Mesothelial cell of epicardium (in vitro differentiated cells): ENCODE data around the gene PSMC3IP. TPM values are rescaled to one million over a fixed set of nuclear protein-coding genes. Genes with fewer than 3 reads are reported as not detected.
"Not testable (repeated sequence)": the region's sequence is repeated elsewhere in the genome, so short reads cannot be mapped to it uniquely, and the experiment has no call there.

ENCODE experiments used
- DNase-seq, 2 experiments: peaks; one replicate each; pipeline ENCODE4 v3.0.0; 2021; ENCODE audit warnings: low spot score in 2 of 2; ENCODE audit not compliant: unreplicated experiment in 2 of 2
- H3K27ac Mint-ChIP-seq: 2 replicates; pipeline ENCODE4 v1.8.0; 2021; ENCODE audit warnings: mixed read lengths
- H3K27me3 Mint-ChIP-seq: 2 replicates; pipeline ENCODE4 v1.8.0; 2021; ENCODE audit warnings: low read depth, mixed read lengths
- H3K36me3 Mint-ChIP-seq: 2 replicates; pipeline ENCODE4 v1.8.0; 2021; ENCODE audit warnings: mixed read lengths
- H3K4me1 Mint-ChIP-seq: 2 replicates; pipeline ENCODE4 v1.8.0; 2021; ENCODE audit warnings: mixed read lengths
- H3K4me3 Mint-ChIP-seq: 2 replicates; pipeline ENCODE4 v1.8.0; 2021; ENCODE audit warnings: mild to moderate bottlenecking, moderate library complexity, mixed read lengths
- H3K9me3 Mint-ChIP-seq: 2 replicates; pipeline ENCODE4 v1.8.0; 2021; ENCODE audit warnings: mixed read lengths
- total RNA-seq: library from RNA; stranded (reverse); gene quantifications from 3 replicates; pipeline ENCODE4 v1.2.1, GENCODE V29; 2021
- TF ChIP-seq, protein P1 (sequence below): fragments of 200-600 bp; sonication (generic); IDR thresholded peaks from one replicate; pipeline ENCODE4 v1.5.0; 2021; ENCODE audit warnings: antibody characterized with exemption; ENCODE audit not compliant: unreplicated experiment

PSMC3IP gene
- total RNA-seq, 1 donor from 2014 or later: 9.8 TPM

DNA sequence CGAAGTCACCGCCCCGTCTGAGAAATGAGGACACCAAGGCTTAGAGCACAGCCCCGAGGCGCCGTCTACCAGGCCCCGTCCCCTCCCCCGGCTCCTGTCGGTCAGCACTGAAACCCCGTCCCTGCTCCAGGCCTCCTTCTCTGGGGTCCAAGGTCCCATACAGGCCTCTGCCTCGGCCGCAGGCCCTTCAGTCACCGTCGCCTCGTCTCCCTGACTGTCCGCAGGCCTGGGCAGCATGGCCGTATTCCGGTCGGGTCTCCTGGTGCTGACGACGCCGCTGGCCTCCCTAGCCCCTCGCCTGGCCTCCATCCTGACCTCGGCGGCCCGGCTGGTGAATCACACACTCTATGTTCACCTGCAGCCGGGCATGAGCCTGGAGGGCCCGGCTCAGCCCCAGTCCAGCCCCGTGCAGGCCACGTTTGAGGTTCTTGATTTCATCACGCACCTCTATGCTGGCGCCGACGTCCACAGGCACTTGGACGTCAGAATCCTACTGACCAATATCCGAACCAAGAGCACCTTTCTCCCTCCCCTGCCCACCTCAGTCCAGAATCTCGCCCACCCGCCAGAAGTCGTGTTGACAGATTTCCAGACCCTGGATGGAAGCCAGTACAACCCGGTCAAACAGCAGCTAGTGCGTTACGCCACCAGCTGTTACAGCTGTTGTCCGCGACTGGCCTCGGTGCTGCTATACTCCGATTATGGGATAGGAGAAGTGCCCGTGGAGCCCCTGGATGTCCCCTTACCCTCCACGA lies 15.0 kb downstream of the PSMC3IP start:
- TF ChIP-seq, protein P1, sequence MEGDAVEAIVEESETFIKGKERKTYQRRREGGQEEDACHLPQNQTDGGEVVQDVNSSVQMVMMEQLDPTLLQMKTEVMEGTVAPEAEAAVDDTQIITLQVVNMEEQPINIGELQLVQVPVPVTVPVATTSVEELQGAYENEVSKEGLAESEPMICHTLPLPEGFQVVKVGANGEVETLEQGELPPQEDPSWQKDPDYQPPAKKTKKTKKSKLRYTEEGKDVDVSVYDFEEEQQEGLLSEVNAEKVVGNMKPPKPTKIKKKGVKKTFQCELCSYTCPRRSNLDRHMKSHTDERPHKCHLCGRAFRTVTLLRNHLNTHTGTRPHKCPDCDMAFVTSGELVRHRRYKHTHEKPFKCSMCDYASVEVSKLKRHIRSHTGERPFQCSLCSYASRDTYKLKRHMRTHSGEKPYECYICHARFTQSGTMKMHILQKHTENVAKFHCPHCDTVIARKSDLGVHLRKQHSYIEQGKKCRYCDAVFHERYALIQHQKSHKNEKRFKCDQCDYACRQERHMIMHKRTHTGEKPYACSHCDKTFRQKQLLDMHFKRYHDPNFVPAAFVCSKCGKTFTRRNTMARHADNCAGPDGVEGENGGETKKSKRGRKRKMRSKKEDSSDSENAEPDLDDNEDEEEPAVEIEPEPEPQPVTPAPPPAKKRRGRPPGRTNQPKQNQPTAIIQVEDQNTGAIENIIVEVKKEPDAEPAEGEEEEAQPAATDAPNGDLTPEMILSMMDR: no peak
- peaks cover 30% of the 10 kb centered on the region for H3K4me1 Mint-ChIP-seq
- no peaks in the 10 kb centered on the region for H3K27me3 Mint-ChIP-seq
- H3K4me3 Mint-ChIP-seq: peak overlapping the region; percentile 87
- peak overlapping the region; percentile 97 for H3K27ac Mint-ChIP-seq
- no peaks in the 10 kb centered on the region for H3K9me3 Mint-ChIP-seq
- H3K36me3 Mint-ChIP-seq: no peaks in the 10 kb centered on the region
- DNase-seq: no peak

DNA sequence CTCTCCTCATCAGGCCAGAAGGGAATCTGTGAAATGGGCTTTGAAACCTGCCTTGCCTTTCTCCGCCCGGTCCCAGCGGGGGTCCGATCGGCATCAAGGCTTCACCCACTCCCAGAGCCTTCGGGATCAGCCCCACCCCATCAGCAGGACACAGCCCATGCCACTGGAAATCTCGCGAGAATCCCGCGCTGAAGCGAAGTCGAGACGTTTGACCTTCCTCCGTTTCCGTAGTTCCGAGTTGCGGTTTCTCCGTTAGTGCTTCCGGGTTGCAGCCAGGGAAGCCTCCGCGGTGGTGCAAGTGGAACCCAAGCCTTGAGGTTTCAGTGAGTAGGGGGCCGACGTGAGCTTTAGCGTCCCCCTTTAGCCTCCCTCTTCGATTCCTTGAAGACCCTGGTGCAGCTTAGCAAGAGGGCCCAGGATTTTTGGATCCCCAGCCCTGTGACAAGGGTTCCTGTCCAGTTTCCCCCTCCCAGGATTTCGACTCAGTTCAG lies 15.6 kb downstream of the PSMC3IP start, which contains the start of gene COASY:
Gene COASY (plus strand): TSS at position 252 of the 491 bp plus-strand sequence. CDS start 475 bp downstream, outside the sequence.
- Mint-ChIP-seq H3K9me3 (no peaks in the 10 kb centered on the region), H3K4me1 (peaks cover 30% of the 10 kb centered on the region), H3K4me3 (peak within 1 kb of the TSS; percentile 87), H3K27me3 (no peaks in the 10 kb centered on the region), H3K27ac (peak within 1 kb of the TSS; percentile 97), H3K36me3 (no peaks in the 10 kb centered on the region)
- TF ChIP-seq, protein P1: no peak
- DNase-seq: peak; percentile 76 to 88

DNA sequence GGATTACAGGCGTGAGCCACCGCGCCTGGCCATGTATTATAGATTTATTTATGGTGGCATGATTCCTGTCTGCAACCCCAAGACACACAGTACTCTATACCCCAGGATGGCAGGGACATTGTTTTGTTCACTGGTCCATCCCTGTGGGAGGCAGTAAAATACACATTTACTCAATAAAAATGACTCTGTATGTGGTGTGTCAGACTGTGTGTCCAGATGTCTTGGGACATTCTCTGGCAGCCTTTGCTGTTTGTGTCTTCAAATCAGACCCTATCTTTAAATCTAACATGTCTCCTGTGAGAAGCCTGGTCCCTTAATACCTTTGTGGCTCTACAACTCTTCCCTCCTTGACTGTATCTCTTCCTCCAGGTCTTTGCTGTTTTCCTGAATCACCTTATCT lies 17.3 kb downstream of the PSMC3IP start:
- DNase-seq: no peak
- Mint-ChIP-seq H3K9me3 (no peaks in the 10 kb centered on the region), H3K4me3 (peak overlapping the region; percentile 60), H3K27me3 (no peaks in the 10 kb centered on the region), H3K27ac (peak overlapping the region; percentile 71), H3K36me3 (no peaks in the 10 kb centered on the region), H3K4me1 (peaks cover 31% of the 10 kb centered on the region)
- TF ChIP-seq, protein P1: no peak

DNA sequence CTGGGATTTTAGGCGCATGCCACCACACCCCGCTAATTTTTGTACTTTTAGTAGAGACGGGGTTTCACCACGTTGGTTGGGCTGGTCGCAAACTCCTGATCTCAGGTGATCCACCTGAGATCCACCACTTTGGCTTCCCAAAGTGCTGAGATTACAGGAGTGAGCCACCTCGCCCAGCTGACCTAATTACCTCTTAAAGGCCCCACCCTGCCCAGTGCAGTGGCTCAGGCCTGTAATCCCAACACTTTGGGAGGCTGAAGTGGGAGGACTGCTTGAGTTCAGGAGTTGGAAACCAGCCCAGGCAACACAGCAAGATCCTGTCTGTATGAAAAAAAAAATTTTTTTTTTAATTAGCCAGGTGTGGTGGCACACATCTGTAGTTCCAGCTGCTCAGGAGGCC lies 18.5 kb downstream of the PSMC3IP start:
- Mint-ChIP-seq H3K27ac (no peak overlapping the region), H3K4me1 (peaks cover 35% of the 10 kb centered on the region), H3K4me3 (no peak overlapping the region), H3K36me3 (no peaks in the 10 kb centered on the region), H3K9me3 (no peaks in the 10 kb centered on the region), H3K27me3 (no peaks in the 10 kb centered on the region)
- TF ChIP-seq, protein P1: no peak
- DNase-seq: no peak

DNA sequence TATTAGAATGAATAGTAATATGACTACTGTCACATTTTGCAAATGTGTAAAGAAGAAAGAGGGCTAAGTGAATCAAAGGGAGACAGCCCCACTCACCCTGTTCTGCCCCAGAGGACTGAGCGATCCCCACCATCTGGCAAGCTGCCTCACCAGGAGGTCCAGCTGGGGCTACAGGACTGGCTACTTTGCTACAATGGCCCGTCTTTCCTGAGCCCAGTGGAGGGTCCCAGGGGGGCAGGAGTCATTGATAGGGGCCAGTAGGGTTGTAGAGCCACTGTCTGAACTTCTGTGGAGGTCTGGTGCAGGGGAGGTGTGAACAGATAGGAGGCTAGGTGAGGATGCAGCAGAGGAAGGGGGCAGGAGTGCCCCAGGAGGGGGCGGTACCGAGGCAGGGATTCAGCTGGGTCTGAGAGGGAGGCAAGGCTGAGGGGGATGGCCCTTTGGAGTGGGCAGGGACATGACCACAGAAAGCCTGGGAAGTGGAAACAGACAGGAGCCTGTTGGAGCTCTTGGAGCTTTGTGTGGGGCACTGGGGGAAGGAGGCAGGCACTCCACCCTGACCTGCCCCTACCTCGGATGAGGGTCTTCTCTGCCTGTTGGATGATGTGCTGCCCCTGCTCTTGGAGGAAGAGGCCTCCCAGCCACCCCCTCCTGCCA lies 21.4 kb downstream of the PSMC3IP start:
- not testable (repeated sequence) for H3K9me3 Mint-ChIP-seq, DNase-seq, H3K27me3 Mint-ChIP-seq, H3K36me3 Mint-ChIP-seq, H3K27ac Mint-ChIP-seq
- peak overlapping the region; percentile 88 for H3K4me3 Mint-ChIP-seq
- H3K4me1 Mint-ChIP-seq: peaks cover 24% of the 10 kb centered on the region

DNA sequence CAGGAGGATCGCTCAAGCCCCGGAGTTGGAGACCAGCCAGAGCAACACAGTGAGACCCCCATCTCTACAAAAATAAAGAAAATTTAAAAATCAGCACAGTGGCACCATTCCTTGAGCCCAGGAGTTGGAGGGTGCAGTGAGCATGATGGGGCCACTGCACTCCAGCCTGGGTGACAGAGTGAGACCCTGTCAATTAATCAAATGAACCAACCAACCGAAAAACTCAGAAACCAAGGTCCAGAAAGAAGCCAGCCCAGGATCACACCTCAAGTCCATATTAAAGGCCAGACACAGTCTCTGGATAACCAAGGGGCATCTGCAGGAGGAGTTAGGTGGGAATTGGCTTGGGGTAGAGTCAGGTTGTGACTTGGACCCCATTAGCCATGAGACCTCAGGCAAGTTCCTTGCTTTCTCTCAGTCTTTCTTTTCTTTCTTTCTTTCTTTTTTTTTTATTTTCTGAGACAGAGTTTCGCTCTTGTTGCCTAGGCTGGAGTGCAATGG lies 22.4 kb downstream of the PSMC3IP start:
- Mint-ChIP-seq H3K27ac (peak overlapping the region; percentile 96), H3K4me1 (peaks cover 22% of the 10 kb centered on the region), H3K9me3 (no peaks in the 10 kb centered on the region), H3K36me3 (no peaks in the 10 kb centered on the region), H3K27me3 (no peaks in the 10 kb centered on the region), H3K4me3 (peak overlapping the region; percentile 88)
- DNase-seq: no peak
- TF ChIP-seq, protein P1: no peak
